Loucy (cell line): ENCODE measurements around the gene ANKRD6.

Source experiments
- H2AFZ ChIP-seq: fragments of 200-600 bp; sonication (generic); 2 replicates; pipeline ENCODE4 v1.6.0; 2016; ENCODE audit warnings: antibody characterized with exemption, mild to moderate bottlenecking, low read length, moderate library complexity
- H3F3A ChIP-seq: fragments of 200-600 bp; 2 replicates; pipeline ENCODE4 v1.6.0; 2016; ENCODE audit warnings: antibody characterized with exemption, low read depth, mild to moderate bottlenecking
- H3K27me3 ChIP-seq: fragments of 200-600 bp; sonication (generic); 2 replicates; pipeline ENCODE4 v1.6.1; 2014; ENCODE audit warnings: low read length, mild to moderate bottlenecking; ENCODE audit not compliant: insufficient read depth, poor library complexity, severe bottlenecking
- H3K36me3 ChIP-seq: fragments of 200-600 bp; sonication (generic); 2 replicates; pipeline ENCODE4 v1.6.1; 2016; ENCODE audit warnings: low read length; ENCODE audit not compliant: insufficient read depth
- H3K4me1 ChIP-seq: fragments of 200-600 bp; sonication (generic); 2 replicates; pipeline ENCODE4 v1.5.1; 2014; ENCODE audit warnings: low read length, mild to moderate bottlenecking; ENCODE audit not compliant: insufficient read depth, poor library complexity, severe bottlenecking
- H3K4me2 ChIP-seq: fragments of 200-600 bp; sonication (generic); 2 replicates; pipeline ENCODE4 v1.6.0; 2014; ENCODE audit warnings: antibody characterized with exemption, low read length, low read depth, mild to moderate bottlenecking; ENCODE audit not compliant: poor library complexity, severe bottlenecking
- H3K4me3 ChIP-seq: fragments of 200-600 bp; sonication (generic); 2 replicates; pipeline ENCODE4 v1.5.1; 2014; ENCODE audit warnings: low read length, mild to moderate bottlenecking, mixed read lengths; ENCODE audit not compliant: poor library complexity, severe bottlenecking
- H3K79me2 ChIP-seq: fragments of 200-600 bp; sonication (generic); 2 replicates; pipeline ENCODE4 v1.6.1; 2014; ENCODE audit warnings: low read length; ENCODE audit not compliant: insufficient read depth
- H3K9ac ChIP-seq: fragments of 200-600 bp; sonication (generic); 2 replicates; pipeline ENCODE4 v1.6.0; 2014; ENCODE audit warnings: mild to moderate bottlenecking, low read depth, low read length, moderate library complexity; ENCODE audit not compliant: poor library complexity, severe bottlenecking
- H3K9me2 ChIP-seq: fragments of 200-600 bp; sonication (generic); replicated peaks from 2 replicates; pipeline ENCODE4 v1.6.1; 2016; ENCODE audit warnings: low read depth, low read length, mixed read lengths
- H3K9me3 ChIP-seq: fragments of 200-600 bp; sonication (generic); 2 replicates; pipeline ENCODE4 v1.6.1; 2014; ENCODE audit warnings: mild to moderate bottlenecking, antibody characterized with exemption, low read length, low read depth; ENCODE audit not compliant: insufficient read depth
- H4K20me1 ChIP-seq: fragments of 200-600 bp; sonication (generic); 2 replicates; pipeline ENCODE4 v1.6.0; 2014; ENCODE audit warnings: antibody characterized with exemption, low read length, mild to moderate bottlenecking; ENCODE audit not compliant: insufficient read depth, poor library complexity, severe bottlenecking
- EZH2phosphoT487 ChIP-seq: fragments of 200-600 bp; IDR thresholded peaks from 2 replicates; pipeline ENCODE4 v1.6.1; 2018; ENCODE audit warnings: antibody characterized with exemption, mild to moderate bottlenecking, moderate library complexity, borderline replicate concordance
- TF ChIP-seq, protein P1 (sequence below): fragments of 200-600 bp; sonication (generic); conservative IDR thresholded peaks from 2 replicates; pipeline ENCODE4 v1.5.1; 2014; ENCODE audit warnings: mild to moderate bottlenecking, antibody characterized with exemption, low read length

The ANKRD6 gene

DNA sequence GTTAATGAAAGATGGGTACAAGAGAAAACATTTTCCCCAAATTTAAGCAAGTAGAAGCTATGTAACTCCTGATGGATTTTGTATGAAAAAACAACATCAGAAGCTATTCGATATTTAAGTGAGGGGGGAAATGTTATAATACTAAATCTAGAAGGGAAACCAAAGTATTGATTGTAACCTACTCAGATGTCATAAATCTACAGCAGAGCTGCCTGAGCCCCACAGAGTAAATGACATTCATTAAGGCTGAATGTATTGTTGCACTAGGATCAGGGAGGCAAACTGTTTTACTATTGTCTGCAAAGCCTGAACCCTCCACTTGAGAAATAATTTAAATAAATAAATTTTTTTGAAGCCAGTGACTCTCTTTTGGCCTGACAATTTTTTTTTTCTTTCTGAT lies 19.3 kb downstream of the ANKRD6 start:
- no peak overlapping the region for H3K9ac ChIP-seq
- H3F3A ChIP-seq, result no peaks in the 10 kb centered on the region
- no peaks in the 10 kb centered on the region for H3K27me3 ChIP-seq
- H4K20me1 ChIP-seq, result no peaks in the 10 kb centered on the region
- H3K4me1 ChIP-seq, result peaks cover 9% of the 10 kb centered on the region
- H2AFZ ChIP-seq, result no peak overlapping the region
- H3K36me3 ChIP-seq, result no peaks in the 10 kb centered on the region
- H3K4me2 ChIP-seq, result no peak overlapping the region
- no peaks in the 10 kb centered on the region for H3K9me3 ChIP-seq
- H3K4me3 ChIP-seq, result no peak overlapping the region
- H3K9me2 ChIP-seq, result no peaks in the 10 kb centered on the region
- no peak for TF ChIP-seq EZH2phosphoT487
- TF ChIP-seq, protein P1, sequence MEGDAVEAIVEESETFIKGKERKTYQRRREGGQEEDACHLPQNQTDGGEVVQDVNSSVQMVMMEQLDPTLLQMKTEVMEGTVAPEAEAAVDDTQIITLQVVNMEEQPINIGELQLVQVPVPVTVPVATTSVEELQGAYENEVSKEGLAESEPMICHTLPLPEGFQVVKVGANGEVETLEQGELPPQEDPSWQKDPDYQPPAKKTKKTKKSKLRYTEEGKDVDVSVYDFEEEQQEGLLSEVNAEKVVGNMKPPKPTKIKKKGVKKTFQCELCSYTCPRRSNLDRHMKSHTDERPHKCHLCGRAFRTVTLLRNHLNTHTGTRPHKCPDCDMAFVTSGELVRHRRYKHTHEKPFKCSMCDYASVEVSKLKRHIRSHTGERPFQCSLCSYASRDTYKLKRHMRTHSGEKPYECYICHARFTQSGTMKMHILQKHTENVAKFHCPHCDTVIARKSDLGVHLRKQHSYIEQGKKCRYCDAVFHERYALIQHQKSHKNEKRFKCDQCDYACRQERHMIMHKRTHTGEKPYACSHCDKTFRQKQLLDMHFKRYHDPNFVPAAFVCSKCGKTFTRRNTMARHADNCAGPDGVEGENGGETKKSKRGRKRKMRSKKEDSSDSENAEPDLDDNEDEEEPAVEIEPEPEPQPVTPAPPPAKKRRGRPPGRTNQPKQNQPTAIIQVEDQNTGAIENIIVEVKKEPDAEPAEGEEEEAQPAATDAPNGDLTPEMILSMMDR, result no peak
- H3K79me2 ChIP-seq, result no peaks in the 10 kb centered on the region

DNA sequence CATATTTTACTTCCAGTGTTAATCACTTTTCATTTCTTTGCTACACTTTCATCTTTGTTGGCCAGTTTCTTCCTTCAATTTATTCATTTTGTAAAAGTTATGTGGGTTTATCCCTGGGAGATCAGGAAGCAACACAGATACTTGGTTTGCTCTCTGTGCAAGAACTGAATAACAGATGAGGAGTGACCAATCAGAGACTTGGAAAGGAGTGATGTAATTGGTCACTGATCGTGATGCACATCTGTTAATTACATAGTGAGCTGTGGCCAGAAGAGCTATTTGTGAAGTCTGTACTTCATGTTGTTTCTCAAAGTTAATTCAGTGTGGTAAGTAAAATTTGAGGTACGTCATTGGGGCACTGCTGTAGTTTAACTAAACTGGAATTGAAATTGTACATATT lies 21.3 kb downstream of the ANKRD6 start:
- Histone ChIP-seq H3K9ac (no peak overlapping the region), H3K27me3 (no peaks in the 10 kb centered on the region)

DNA sequence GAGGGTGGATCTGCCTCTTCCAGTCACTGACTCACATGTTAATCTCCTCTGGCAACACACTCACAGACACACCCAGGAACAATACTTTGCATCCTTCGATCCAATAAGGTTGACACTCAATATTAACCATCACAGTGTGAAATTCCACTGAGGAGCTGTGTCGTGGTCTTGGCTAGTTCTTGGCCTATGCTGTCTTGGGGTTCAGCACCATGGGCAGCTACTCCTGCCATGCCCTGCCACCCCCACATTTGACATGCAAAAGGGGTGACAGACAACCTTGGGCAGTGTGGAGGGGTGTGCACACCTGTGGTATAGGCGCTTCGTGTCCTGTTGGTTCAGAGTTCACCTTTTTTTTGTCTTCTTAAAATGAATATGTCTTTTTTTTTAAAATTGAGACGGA lies 25.8 kb downstream of the ANKRD6 start:
- no peaks in the 10 kb centered on the region for H3K9me2 ChIP-seq
- no peaks in the 10 kb centered on the region for H3K4me1 ChIP-seq
- H3K4me2 ChIP-seq, result no peak overlapping the region
- H3K36me3 ChIP-seq, result no peaks in the 10 kb centered on the region
- no peak overlapping the region for H3K9ac ChIP-seq
- H3K4me3 ChIP-seq, result no peak overlapping the region
- H3K79me2 ChIP-seq, result no peaks in the 10 kb centered on the region
- TF ChIP-seq, protein P1, result no peak
- TF ChIP-seq EZH2phosphoT487, result no peak
- H3F3A ChIP-seq, result no peaks in the 10 kb centered on the region
- H4K20me1 ChIP-seq, result no peaks in the 10 kb centered on the region
- no peaks in the 10 kb centered on the region for H3K9me3 ChIP-seq
- H2AFZ ChIP-seq, result no peak overlapping the region
- H3K27me3 ChIP-seq, result no peaks in the 10 kb centered on the region

More for the DNA sequence above, 21.3 kb downstream of the ANKRD6 start:
- Histone ChIP-seq H3K4me2 (no peak overlapping the region), H3K4me1 (peaks cover 7% of the 10 kb centered on the region), H3K9me3 (no peaks in the 10 kb centered on the region), H3K79me2 (no peaks in the 10 kb centered on the region), H3K4me3 (no peak overlapping the region), H2AFZ (no peak overlapping the region), H3K36me3 (no peaks in the 10 kb centered on the region), H3K9me2 (no peaks in the 10 kb centered on the region), H4K20me1 (no peaks in the 10 kb centered on the region), H3F3A (no peaks in the 10 kb centered on the region)
- TF ChIP-seq, protein P1, result no peak
- no peak for TF ChIP-seq EZH2phosphoT487
